ENCODE results near the gene LIPC. TPM values are rescaled to one million over a fixed set of nuclear protein-coding genes. Genes with fewer than 3 reads are reported as not detected.
A peak's percentile ranks its signal among the peaks of the same experiment; 100 is the strongest.

LIPC gene
- total RNA-seq, 5 donors from 2014 or later (not counting 1 experiment from before 2014, with no cell fraction given) = 0.89 to 2.1 (median 1.5) TPM

GRCh38 chr15:58519516-58519915, 87.7 kb downstream of the LIPC start:
- H3K27me3 ChIP-seq (replicated peaks in 1 of 2; ENCODE audit: control insufficient read depth in 2 of 2, extremely low read depth in 1 of 2, insufficient read depth in 2 of 2, low read length in 1 of 2) = no peaks in the 10 kb centered on the region
- POLR2A ChIA-PET = interaction anchor here in 1 of 2 donors (0.7 kb wide), 1 partner anchor 203 kb away, joined by 5 read pairs; no protein-coding TSS in a partner anchor
- 100% methylated on average over 2 of the region's 5 CpGs for WGBS (ENCODE audit: insufficient coverage)
- Mint-ChIP-seq H3K27ac (no peak overlapping the region), H3K36me3 (no peaks in the 10 kb centered on the region), H3K9me3 (peaks cover 2 to 13% (median 4%) of the 10 kb centered on the region in 3 donors), H3K4me3 (no peak overlapping the region), H3K27me3 (no peaks in the 10 kb centered on the region), H3K4me1 (peaks cover 48 to 76% (median 59%) of the 10 kb centered on the region in 3 donors)
- ATAC-seq (replicated peaks in 1 of 4) (no peak), DNase-seq (no peak)
- no peaks in the 10 kb centered on the region for H3K36me3 ChIP-seq (ENCODE audit: control insufficient read depth in 2 of 2, extremely low read depth in 1 of 2, insufficient read depth in 1 of 2, low read length in 1 of 2)
- CTCF ChIA-PET = no interaction called here
- H3K9me3 ChIP-seq = no peaks in the 10 kb centered on the region
- H3K4me3 ChIP-seq (ENCODE audit: control insufficient read depth in 1 of 2, extremely low read depth in 1 of 2, low read length in 1 of 2) = no peak overlapping the region
- no peak overlapping the region for H3K27ac ChIP-seq (ENCODE audit: low read length)
- H3K4me1 ChIP-seq (ENCODE audit: control insufficient read depth in 1 of 2, extremely low read depth in 1 of 2, insufficient read depth in 2 of 2, low read length in 2 of 2) = peaks cover 34 to 55% of the 10 kb centered on the region in 2 experiments

- Histone ChIP-seq H3K4me1 (ENCODE audit: control insufficient read depth in 1 of 2, extremely low read depth in 1 of 2, insufficient read depth in 2 of 2, low read length in 2 of 2) (peaks cover 34 to 50% of the 10 kb centered on the region in 2 experiments), H3K27ac (ENCODE audit: low read length) (no peak overlapping the region), H3K27me3 (replicated peaks in 1 of 2; ENCODE audit: control insufficient read depth in 2 of 2, extremely low read depth in 1 of 2, insufficient read depth in 2 of 2, low read length in 1 of 2) (no peaks in the 10 kb centered on the region), H3K9me3 (no peaks in the 10 kb centered on the region), H3K4me3 (ENCODE audit: control insufficient read depth in 1 of 2, extremely low read depth in 1 of 2, low read length in 1 of 2) (peak overlapping the region in 1 of 2 donors; percentile 59), H3K36me3 (ENCODE audit: control insufficient read depth in 2 of 2, extremely low read depth in 1 of 2, insufficient read depth in 1 of 2, low read length in 1 of 2) (no peaks in the 10 kb centered on the region)
- Mint-ChIP-seq H3K4me1 (peaks cover 48 to 68% (median 53%) of the 10 kb centered on the region in 3 donors), H3K36me3 (no peaks in the 10 kb centered on the region), H3K4me3 (peak overlapping the region in 1 of 3 donors; percentile 43), H3K27ac (no peak overlapping the region), H3K9me3 (peaks cover 0 to 10% (median 2%) of the 10 kb centered on the region in 3 donors), H3K27me3 (no peaks in the 10 kb centered on the region)
- no peak for ATAC-seq (replicated peaks in 1 of 4)
- CTCF ChIA-PET = no interaction called here
- 80% methylated on average over 1 of the region's 9 CpGs for WGBS (ENCODE audit: insufficient coverage)
- POLR2A ChIA-PET = no interaction called here
- no peak for DNase-seq
Measured at GRCh38 chr15:58520464-58520863, 88.7 kb downstream of the LIPC start.

GRCh38 chr15:58520936-58521292, 89.1 kb downstream of the LIPC start:
- no peaks in the 10 kb centered on the region for H3K27me3 Mint-ChIP-seq

DNA sequence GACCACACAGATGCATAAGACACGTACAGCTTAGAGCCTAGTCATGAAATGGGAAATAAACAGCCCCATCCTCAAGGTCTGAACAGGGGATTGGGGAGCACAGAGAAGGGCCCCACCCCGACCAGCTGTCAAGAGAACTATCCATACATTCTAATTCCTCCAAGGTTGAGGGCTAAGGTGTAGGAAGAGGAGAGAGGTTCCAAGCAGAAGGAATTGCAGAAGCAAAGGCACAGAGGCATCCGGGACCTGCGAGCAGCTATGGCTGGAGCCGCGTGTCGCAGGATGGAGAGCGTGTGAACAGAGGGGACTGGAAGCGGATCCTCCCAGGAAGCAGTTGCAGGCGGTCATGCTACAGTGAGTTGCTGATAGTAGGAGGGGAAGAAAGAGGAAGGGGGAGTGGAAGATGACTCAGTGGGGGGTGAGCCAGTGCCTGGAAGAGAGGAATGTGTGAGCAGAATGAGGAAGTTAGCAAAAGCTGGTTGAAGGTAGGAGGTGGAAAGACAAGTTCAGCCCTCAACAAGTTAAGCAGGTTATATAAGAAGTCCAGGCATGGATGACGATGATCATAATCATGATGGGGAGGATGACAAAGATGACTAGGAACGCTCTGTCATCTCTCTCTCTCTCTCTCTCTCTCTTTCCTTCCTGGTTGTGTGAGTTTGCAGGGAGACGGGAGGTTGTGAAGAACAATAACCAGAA, 89.7 kb downstream of the LIPC start:
- no peak overlapping the region for H3K27ac Mint-ChIP-seq
- ATAC-seq (replicated peaks in 1 of 4) (no peak), DNase-seq (peak in 1 of 35 experiments; percentile 18)
- peaks cover 0 to 8% (median 0%) of the 10 kb centered on the region in 3 donors for H3K9me3 Mint-ChIP-seq
- peaks cover 28 to 40% of the 10 kb centered on the region in 2 experiments for H3K4me1 ChIP-seq (ENCODE audit: control insufficient read depth in 1 of 2, extremely low read depth in 1 of 2, insufficient read depth in 2 of 2, low read length in 2 of 2)
- H3K4me3 Mint-ChIP-seq = no peak overlapping the region
- H3K27me3 Mint-ChIP-seq = no peaks in the 10 kb centered on the region
- H3K36me3 Mint-ChIP-seq = no peaks in the 10 kb centered on the region
- H3K9me3 ChIP-seq = no peaks in the 10 kb centered on the region
- 82% methylated on average over 8 of the region's 13 CpGs for WGBS (ENCODE audit: insufficient coverage)
- H3K27me3 ChIP-seq (replicated peaks in 1 of 2; ENCODE audit: control insufficient read depth in 2 of 2, extremely low read depth in 1 of 2, insufficient read depth in 2 of 2, low read length in 1 of 2) = no peaks in the 10 kb centered on the region
- H3K4me1 Mint-ChIP-seq = peaks cover 38 to 58% (median 43%) of the 10 kb centered on the region in 3 donors
- no peaks in the 10 kb centered on the region for H3K36me3 ChIP-seq (ENCODE audit: control insufficient read depth in 2 of 2, extremely low read depth in 1 of 2, insufficient read depth in 1 of 2, low read length in 1 of 2)
- no peak overlapping the region for H3K27ac ChIP-seq (ENCODE audit: low read length)
- CTCF ChIA-PET = no interaction called here
- POLR2A ChIA-PET = interaction anchor here in 1 of 2 donors (0.6 kb wide), 1 partner anchor 111 kb away, joined by 6 read pairs; no protein-coding TSS in a partner anchor
- H3K4me3 ChIP-seq (ENCODE audit: control insufficient read depth in 1 of 2, extremely low read depth in 1 of 2, low read length in 1 of 2) = no peak overlapping the region

More at GRCh38 chr15:58520936-58521292, 89.1 kb downstream of the LIPC start:
- WGBS (ENCODE audit: insufficient coverage) = 86% methylated on average over 2 of the region's 4 CpGs
- H3K36me3 ChIP-seq (ENCODE audit: control insufficient read depth in 2 of 2, extremely low read depth in 1 of 2, insufficient read depth in 1 of 2, low read length in 1 of 2) = no peaks in the 10 kb centered on the region
- peaks cover 0 to 10% (median under 1%) of the 10 kb centered on the region in 3 donors for H3K9me3 Mint-ChIP-seq
- POLR2A ChIA-PET = no interaction called here
- H3K27me3 ChIP-seq (replicated peaks in 1 of 2; ENCODE audit: control insufficient read depth in 2 of 2, extremely low read depth in 1 of 2, insufficient read depth in 2 of 2, low read length in 1 of 2) = no peaks in the 10 kb centered on the region
- H3K27ac Mint-ChIP-seq = no peak overlapping the region
- peak overlapping the region in 1 of 3 donors; percentile 43 for H3K4me3 Mint-ChIP-seq
- no peaks in the 10 kb centered on the region for H3K9me3 ChIP-seq
- ATAC-seq (replicated peaks in 1 of 4) (no peak), DNase-seq (no peak)
- no peak overlapping the region for H3K27ac ChIP-seq (ENCODE audit: low read length)
- CTCF ChIA-PET = no interaction called here
- no peak overlapping the region for H3K4me3 ChIP-seq (ENCODE audit: control insufficient read depth in 1 of 2, extremely low read depth in 1 of 2, low read length in 1 of 2)
- H3K4me1 Mint-ChIP-seq = peaks cover 43 to 63% (median 48%) of the 10 kb centered on the region in 3 donors
- H3K4me1 ChIP-seq (ENCODE audit: control insufficient read depth in 1 of 2, extremely low read depth in 1 of 2, insufficient read depth in 2 of 2, low read length in 2 of 2) = peaks cover 30 to 46% of the 10 kb centered on the region in 2 experiments
- no peaks in the 10 kb centered on the region for H3K36me3 Mint-ChIP-seq

DNA sequence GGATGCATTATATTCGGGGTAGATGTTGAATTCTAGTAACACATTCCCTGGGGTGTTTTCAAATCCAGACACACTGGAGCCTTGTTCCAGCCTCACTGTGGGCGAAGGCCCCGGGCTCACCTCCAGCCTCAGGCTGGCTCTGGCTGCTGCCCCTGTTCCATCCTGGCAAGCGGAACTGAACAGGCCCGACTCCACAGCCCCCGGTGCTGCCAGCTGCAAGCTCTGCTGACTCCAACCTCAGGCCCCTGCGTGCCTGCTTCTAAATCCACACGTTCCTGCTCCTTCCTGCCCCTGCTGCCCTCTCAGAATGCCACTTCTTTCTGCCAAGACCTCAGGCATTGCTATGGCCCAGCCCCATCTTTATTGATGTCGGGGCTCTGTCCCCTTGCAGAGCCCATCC, 90.6 kb downstream of the LIPC start:
- WGBS (ENCODE audit: insufficient coverage) = 90% methylated on average over 9 of the region's 9 CpGs

DNA sequence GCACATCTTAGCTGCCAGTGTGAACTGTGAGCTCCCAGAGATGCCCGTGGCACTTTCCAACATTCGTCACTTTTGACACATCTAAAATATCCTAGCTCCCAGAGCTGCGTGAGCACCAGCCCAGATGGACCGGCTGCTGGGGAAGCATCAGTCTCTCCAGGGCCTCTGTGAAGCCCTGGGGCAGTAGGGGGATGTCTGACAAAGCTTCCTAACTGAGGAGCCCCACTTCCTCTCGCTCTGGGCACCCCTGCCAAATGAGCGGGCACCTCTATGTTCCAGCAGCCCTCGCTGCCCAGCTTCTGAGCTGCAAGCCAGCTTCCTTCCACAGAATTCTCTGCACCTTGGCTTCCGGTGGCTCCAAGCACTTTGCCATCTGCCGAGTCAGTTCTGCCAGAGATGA, 91.1 kb downstream of the LIPC start:
- Mint-ChIP-seq H3K27ac (no peak overlapping the region), H3K4me3 (no peak overlapping the region), H3K36me3 (no peaks in the 10 kb centered on the region), H3K9me3 (no peaks in the 10 kb centered on the region), H3K4me1 (peaks cover 26 to 44% (median 29%) of the 10 kb centered on the region in 3 donors), H3K27me3 (no peaks in the 10 kb centered on the region)
- ATAC-seq (replicated peaks in 1 of 4) (no peak), DNase-seq (no peak)
- H3K27ac ChIP-seq (ENCODE audit: low read length) = no peak overlapping the region
- no peak overlapping the region for H3K4me3 ChIP-seq (ENCODE audit: control insufficient read depth in 1 of 2, extremely low read depth in 1 of 2, low read length in 1 of 2)
- WGBS (ENCODE audit: insufficient coverage) = 100% methylated on average over 4 of the region's 9 CpGs
- H3K27me3 ChIP-seq (replicated peaks in 1 of 2; ENCODE audit: control insufficient read depth in 2 of 2, extremely low read depth in 1 of 2, insufficient read depth in 2 of 2, low read length in 1 of 2) = no peaks in the 10 kb centered on the region
- H3K4me1 ChIP-seq (ENCODE audit: control insufficient read depth in 1 of 2, extremely low read depth in 1 of 2, insufficient read depth in 2 of 2, low read length in 2 of 2) = peaks cover 19 to 27% of the 10 kb centered on the region in 2 experiments
- ChIA-PET CTCF (no interaction called here), POLR2A (no interaction called here)
- no peaks in the 10 kb centered on the region for H3K36me3 ChIP-seq (ENCODE audit: control insufficient read depth in 2 of 2, extremely low read depth in 1 of 2, insufficient read depth in 1 of 2, low read length in 1 of 2)
- H3K9me3 ChIP-seq = no peaks in the 10 kb centered on the region

More for the DNA sequence above, 90.6 kb downstream of the LIPC start:
- DNase-seq (no peak), ATAC-seq (replicated peaks in 1 of 4) (no peak)
- ChIA-PET CTCF (no interaction called here), POLR2A (interaction anchor here in 1 of 2 donors (0.6 kb wide), 1 partner anchor 112 kb away, joined by 6 read pairs; no protein-coding TSS in a partner anchor)
- Mint-ChIP-seq H3K4me3 (no peak overlapping the region), H3K4me1 (peaks cover 31 to 48% (median 34%) of the 10 kb centered on the region in 3 donors), H3K9me3 (no peaks in the 10 kb centered on the region), H3K36me3 (no peaks in the 10 kb centered on the region), H3K27me3 (no peaks in the 10 kb centered on the region), H3K27ac (no peak overlapping the region)
- no peaks in the 10 kb centered on the region for H3K27me3 ChIP-seq (replicated peaks in 1 of 2; ENCODE audit: control insufficient read depth in 2 of 2, extremely low read depth in 1 of 2, insufficient read depth in 2 of 2, low read length in 1 of 2)
- no peaks in the 10 kb centered on the region for H3K36me3 ChIP-seq (ENCODE audit: control insufficient read depth in 2 of 2, extremely low read depth in 1 of 2, insufficient read depth in 1 of 2, low read length in 1 of 2)
- no peak overlapping the region for H3K4me3 ChIP-seq (ENCODE audit: control insufficient read depth in 1 of 2, extremely low read depth in 1 of 2, low read length in 1 of 2)
- H3K4me1 ChIP-seq (ENCODE audit: control insufficient read depth in 1 of 2, extremely low read depth in 1 of 2, insufficient read depth in 2 of 2, low read length in 2 of 2) = peaks cover 24 to 31% of the 10 kb centered on the region in 2 experiments
- no peaks in the 10 kb centered on the region for H3K9me3 ChIP-seq
- H3K27ac ChIP-seq (ENCODE audit: low read length) = no peak overlapping the region
